ENCODE results near the gene KDM4D.
"Not testable (repeated sequence)": the region's sequence is repeated elsewhere in the genome, so short reads cannot be mapped to it uniquely, and the experiment has no call there.

Gene KDM4D

GRCh38 chr11:95005642-95006041 is 32.1 kb downstream of the KDM4D start:
- Mint-ChIP-seq H3K27ac (no peak overlapping the region), H3K9me3 (peaks cover 22% of the 10 kb centered on the region), H3K27me3 (ENCODE audit: low read depth, poor library complexity) (peaks cover 26% of the 10 kb centered on the region), H3K4me1 (no peaks in the 10 kb centered on the region), H3K36me3 (ENCODE audit: low read depth) (no peaks in the 10 kb centered on the region), H3K4me3 (no peak overlapping the region)
- DNase-seq, result no peak
- TF ChIP-seq, protein P1, sequence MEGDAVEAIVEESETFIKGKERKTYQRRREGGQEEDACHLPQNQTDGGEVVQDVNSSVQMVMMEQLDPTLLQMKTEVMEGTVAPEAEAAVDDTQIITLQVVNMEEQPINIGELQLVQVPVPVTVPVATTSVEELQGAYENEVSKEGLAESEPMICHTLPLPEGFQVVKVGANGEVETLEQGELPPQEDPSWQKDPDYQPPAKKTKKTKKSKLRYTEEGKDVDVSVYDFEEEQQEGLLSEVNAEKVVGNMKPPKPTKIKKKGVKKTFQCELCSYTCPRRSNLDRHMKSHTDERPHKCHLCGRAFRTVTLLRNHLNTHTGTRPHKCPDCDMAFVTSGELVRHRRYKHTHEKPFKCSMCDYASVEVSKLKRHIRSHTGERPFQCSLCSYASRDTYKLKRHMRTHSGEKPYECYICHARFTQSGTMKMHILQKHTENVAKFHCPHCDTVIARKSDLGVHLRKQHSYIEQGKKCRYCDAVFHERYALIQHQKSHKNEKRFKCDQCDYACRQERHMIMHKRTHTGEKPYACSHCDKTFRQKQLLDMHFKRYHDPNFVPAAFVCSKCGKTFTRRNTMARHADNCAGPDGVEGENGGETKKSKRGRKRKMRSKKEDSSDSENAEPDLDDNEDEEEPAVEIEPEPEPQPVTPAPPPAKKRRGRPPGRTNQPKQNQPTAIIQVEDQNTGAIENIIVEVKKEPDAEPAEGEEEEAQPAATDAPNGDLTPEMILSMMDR (IDR thresholded peaks at IDR 0.05), result no peak

DNA sequence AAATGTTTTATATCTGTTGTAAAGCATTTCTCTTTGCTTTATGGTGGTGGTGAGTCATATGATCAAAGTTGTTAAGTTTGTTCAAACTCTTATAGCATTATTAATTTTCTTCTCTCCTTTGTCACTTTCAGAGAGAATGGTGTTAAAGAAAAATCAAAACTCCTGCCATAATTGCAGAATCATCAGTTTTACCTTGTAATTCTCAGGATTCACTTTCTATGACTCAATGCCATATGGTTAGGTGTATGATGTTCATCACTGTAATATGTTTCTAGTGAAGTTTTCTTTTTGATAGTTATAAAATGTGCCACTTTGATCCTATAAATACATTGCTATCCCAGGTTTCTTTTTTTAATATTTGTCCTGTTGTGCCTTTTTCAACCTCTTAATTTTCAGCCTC is 37.9 kb downstream of the KDM4D start:
- Mint-ChIP-seq H3K27me3 (ENCODE audit: low read depth, poor library complexity) (peaks cover 23% of the 10 kb centered on the region), H3K36me3 (ENCODE audit: low read depth) (no peaks in the 10 kb centered on the region), H3K27ac (no peak overlapping the region), H3K9me3 (peaks cover 22% of the 10 kb centered on the region), H3K4me3 (no peak overlapping the region), H3K4me1 (peaks cover 3% of the 10 kb centered on the region)
- TF ChIP-seq, protein P1 (IDR thresholded peaks at IDR 0.05), result no peak
- DNase-seq, result no peak

DNA sequence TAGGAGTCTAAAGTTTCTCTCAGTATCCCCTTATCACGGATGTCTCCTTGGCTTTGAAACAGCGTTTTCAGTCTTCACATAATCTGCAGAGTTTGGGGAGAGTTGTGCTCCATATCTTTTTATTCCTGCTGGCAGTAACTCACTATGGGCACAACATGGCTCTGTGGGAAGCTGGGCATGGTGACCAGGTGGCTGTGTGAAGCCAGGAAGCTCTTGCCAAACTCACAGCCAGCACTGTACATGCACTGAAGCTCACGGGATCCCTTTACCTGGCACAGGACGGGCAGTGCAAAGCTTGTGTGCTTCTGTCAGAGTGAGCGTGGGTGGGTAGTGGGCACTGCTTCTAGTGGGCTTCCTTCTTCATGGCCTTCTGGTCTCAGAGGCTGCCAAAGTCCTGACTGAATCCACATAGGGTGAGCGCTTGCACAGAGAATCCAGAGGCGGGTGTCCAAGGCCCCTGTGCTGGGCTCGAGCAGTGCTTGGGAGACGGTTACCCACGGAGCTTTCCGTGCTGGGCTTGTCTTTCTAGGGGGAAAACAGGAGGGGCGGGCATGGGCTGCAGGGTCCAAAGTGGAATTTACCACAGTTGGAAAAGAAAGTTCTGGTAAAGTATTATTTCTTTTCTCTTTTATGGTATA is 40.8 kb downstream of the KDM4D start:
- TF ChIP-seq, protein P1 (IDR thresholded peaks at IDR 0.05), result no peak
- H3K27ac Mint-ChIP-seq, result no peak overlapping the region

GRCh38 chr11:95016139-95016538 is 42.6 kb downstream of the KDM4D start:
- peak overlapping the region; percentile 24 for H3K27ac Mint-ChIP-seq
- H3K27me3 Mint-ChIP-seq (ENCODE audit: low read depth, poor library complexity), result no peaks in the 10 kb centered on the region
- H3K36me3 Mint-ChIP-seq (ENCODE audit: low read depth), result no peaks in the 10 kb centered on the region
- TF ChIP-seq, protein P1 (IDR thresholded peaks at IDR 0.05), result no peak
- DNase-seq, result no peak
- peaks cover 6% of the 10 kb centered on the region for H3K4me1 Mint-ChIP-seq
- no peak overlapping the region for H3K4me3 Mint-ChIP-seq
- no peaks in the 10 kb centered on the region for H3K9me3 Mint-ChIP-seq

More for the DNA sequence above, 40.8 kb downstream of the KDM4D start:
- Mint-ChIP-seq H3K9me3 (peaks cover under 1% of the 10 kb centered on the region), H3K36me3 (ENCODE audit: low read depth) (no peaks in the 10 kb centered on the region), H3K4me1 (peaks cover 6% of the 10 kb centered on the region), H3K27me3 (ENCODE audit: low read depth, poor library complexity) (peaks cover 8% of the 10 kb centered on the region), H3K4me3 (no peak overlapping the region)
- DNase-seq, result no peak

- H3K36me3 Mint-ChIP-seq (ENCODE audit: low read depth); DNase-seq; H3K27ac Mint-ChIP-seq; H3K4me1 Mint-ChIP-seq; H3K9me3 Mint-ChIP-seq; H3K27me3 Mint-ChIP-seq (ENCODE audit: low read depth, poor library complexity); H3K4me3 Mint-ChIP-seq: not testable (repeated sequence)
Observed at GRCh38 chr11:95021468-95021867, 48.0 kb downstream of the KDM4D start.

GRCh38 chr11:95024958-95025357 is 51.4 kb downstream of the KDM4D start, which contains the start of gene KDM4E:
TSS of gene KDM4E (plus strand) at chr11:95025258. CDS start at chr11:95025558, 300 bp downstream.
- DNase-seq, result no peak
- Mint-ChIP-seq H3K4me3 (no peak within 1 kb of the TSS), H3K4me1 (no peaks in the 10 kb centered on the region), H3K27me3 (ENCODE audit: low read depth, poor library complexity) (peaks cover 5% of the 10 kb centered on the region), H3K27ac (no peak within 1 kb of the TSS), H3K36me3 (ENCODE audit: low read depth) (no peaks in the 10 kb centered on the region), H3K9me3 (no peaks in the 10 kb centered on the region)
- TF ChIP-seq, protein P1 (IDR thresholded peaks at IDR 0.05), result no peak

DNA sequence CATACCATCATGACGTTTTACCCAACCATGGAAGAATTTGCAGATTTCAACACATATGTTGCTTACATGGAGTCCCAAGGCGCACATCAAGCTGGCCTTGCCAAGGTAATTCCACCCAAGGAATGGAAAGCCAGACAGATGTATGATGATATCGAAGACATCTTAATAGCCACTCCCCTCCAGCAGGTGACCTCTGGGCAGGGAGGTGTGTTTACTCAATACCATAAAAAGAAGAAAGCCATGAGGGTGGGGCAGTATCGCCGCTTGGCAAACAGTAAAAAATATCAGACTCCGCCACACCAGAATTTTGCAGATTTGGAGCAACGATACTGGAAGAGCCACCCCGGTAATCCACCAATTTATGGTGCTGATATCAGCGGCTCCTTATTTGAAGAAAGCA is 52.1 kb downstream of the KDM4D start:
- not testable (repeated sequence) for H3K27ac Mint-ChIP-seq; H3K27me3 Mint-ChIP-seq (ENCODE audit: low read depth, poor library complexity); H3K4me1 Mint-ChIP-seq; H3K9me3 Mint-ChIP-seq; H3K4me3 Mint-ChIP-seq; H3K36me3 Mint-ChIP-seq (ENCODE audit: low read depth); DNase-seq

Data from nephron progenitor cell (in vitro differentiated cells).